HG02642 (cell line): ENCODE results near the gene PPP1R14B.

Experiments
- ATAC-seq: cut with Tn5 transposase; IDR thresholded peaks from one replicate; pipeline ENCODE4 v1.9.1; 2021; ENCODE audit warnings: mild to moderate bottlenecking; ENCODE audit not compliant: unreplicated experiment, poor library complexity

The PPP1R14B gene

GRCh38 chr11:64219755-64220154, 27.0 kb downstream of the PPP1R14B start:
- no peak for ATAC-seq

DNA sequence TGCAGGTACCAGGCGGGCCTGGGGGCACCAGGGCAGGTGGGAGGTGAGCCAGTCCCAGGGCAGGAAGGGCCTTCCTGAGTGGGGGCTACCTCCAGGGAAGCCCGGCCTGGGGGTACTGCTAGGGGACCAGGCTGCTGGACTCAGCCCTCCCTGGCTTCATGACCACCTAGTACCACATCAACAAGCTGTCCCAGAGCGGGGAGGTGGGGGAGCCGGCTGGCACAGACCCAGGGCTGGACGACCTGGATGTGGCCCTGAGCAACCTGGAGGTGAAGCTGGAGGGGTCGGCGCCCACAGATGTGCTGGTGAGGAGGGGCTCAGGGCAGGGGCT, 27.4 kb downstream of the PPP1R14B start:
- no peak for ATAC-seq

DNA sequence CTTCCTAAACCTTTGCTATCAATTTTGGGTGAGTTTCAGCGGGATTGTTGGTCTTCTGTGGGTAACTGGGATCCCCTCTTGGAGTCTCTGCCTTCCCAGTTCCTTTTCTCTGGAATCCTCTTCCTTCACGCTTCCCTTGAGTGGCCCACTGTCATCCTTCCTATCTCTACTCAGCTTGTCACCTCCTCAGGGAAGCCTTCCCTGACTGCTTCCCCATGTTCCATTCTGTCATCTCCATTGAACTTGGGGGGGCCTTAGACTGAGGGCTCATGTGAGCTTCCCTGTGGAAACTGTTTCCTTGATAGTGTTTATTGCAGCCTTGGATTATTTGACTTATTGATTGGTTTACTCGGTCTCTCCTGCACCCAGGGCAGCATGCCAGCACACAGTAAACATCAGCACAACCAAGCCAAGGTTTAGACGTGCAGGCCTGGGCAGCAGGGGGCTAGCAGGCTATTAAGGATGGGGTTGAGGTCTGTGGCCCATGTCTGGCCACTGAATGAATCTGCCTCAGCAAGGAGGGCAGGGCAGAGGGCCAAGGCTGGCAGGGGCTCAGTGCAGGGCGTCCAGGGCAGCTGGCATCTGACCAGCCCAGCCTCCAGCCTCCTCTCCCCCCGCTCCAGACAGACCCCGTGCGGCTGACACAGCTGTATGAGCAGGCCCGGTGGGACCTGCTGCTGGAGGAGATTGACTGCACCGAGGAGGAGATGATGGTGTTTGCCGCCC, 28.0 kb downstream of the PPP1R14B start:
- ATAC-seq, result no peak

GRCh38 chr11:64216879-64217278, 29.9 kb downstream of the PPP1R14B start:
- ATAC-seq, result no peak

- ATAC-seq, result no peak
These were observed 35.4 kb downstream of the PPP1R14B start for GRCh38 chr11:64211181-64211872.

- ATAC-seq, result no peak
These were observed 36.3 kb downstream of the PPP1R14B start for GRCh38 chr11:64210301-64211020.

DNA sequence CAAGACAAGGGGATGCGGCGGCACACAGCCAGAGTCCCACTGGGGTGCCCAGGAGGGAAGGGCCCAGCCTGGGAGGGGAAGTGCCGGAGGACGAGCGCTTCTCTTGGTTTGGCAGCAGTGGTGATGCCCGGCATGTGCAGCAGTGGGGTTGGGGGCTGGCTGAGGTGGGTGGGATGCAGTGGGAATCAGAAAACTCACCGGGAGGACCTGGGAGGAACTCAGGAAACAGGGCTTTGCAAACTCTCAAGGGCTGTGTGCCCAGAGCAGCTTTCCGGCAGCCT, 37.2 kb downstream of the PPP1R14B start:
- no peak for ATAC-seq

GRCh38 chr11:64208796-64209562, 37.8 kb downstream of the PPP1R14B start:
- no peak for ATAC-seq

- ATAC-seq, result no peak
These were observed 38.5 kb downstream of the PPP1R14B start for GRCh38 chr11:64208086-64208795.

- peak; percentile 52 for ATAC-seq
These were observed 39.3 kb downstream of the PPP1R14B start for GRCh38 chr11:64207256-64208085.

GRCh38 chr11:64206457-64207255, 40.1 kb downstream of the PPP1R14B start, which contains the start of gene FERMT3:
Gene FERMT3 (plus strand): TSS chr11:64206721. CDS start chr11:64207365, 644 bp downstream.
- ATAC-seq, result peak; percentile 44

GRCh38 chr11:64204464-64204989, 42.2 kb downstream of the PPP1R14B start:
- ATAC-seq, result no peak

GRCh38 chr11:64204080-64204440, 42.7 kb downstream of the PPP1R14B start:
- ATAC-seq, result no peak

DNA sequence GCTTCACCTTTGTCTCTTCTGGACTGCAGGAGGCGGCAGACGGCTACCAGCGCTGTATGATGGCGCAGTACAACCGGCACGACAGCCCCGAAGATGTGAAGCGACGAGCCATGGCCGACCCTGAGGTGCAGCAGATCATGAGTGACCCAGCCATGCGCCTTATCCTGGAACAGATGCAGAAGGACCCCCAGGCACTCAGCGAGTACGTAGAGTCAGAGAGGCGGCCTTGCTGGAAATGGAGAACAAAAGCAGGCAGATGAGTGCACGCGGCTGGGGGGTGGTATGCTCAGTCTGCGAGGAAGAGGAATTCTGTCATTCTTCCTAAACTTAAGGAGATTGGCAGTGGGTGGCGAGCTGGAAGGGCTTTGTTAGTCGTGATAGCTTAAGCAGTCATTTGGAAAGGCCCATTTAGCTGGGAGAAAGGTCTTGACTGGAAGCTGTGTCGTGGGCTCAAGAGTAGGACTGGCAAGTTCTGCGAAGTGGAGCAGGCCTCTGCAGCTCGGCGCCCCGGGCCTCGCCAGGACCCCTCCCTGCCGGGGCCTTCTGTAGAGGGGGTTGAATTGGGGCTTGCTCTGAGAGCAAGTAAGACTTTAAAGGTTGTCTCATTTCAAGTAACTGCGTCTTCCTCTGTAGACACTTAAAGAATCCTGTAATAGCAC, 43.2 kb downstream of the PPP1R14B start:
- ATAC-seq, result no peak

- no peak for ATAC-seq
These were observed 43.8 kb downstream of the PPP1R14B start for GRCh38 chr11:64202992-64203391.

DNA sequence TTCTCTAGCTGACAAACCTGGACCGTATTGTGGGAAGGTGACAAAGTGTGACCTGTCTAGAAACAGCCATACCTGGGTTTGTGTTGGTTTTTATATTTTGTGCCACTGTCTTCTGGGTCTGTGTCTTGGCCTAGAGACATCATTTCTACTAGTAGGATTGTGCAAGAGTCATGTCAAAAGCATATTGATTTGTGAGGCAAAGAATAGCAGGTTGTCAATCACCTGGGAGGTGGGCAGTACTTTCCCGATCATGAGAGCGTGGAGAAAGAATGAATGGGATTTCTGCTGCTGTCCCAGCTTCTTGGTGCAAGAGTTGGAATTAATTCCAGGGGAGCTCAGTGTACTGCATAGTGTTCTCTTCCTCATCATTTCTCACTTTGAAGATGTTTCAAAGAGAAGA, 45.2 kb downstream of the PPP1R14B start:
- ATAC-seq, result no peak

DNA sequence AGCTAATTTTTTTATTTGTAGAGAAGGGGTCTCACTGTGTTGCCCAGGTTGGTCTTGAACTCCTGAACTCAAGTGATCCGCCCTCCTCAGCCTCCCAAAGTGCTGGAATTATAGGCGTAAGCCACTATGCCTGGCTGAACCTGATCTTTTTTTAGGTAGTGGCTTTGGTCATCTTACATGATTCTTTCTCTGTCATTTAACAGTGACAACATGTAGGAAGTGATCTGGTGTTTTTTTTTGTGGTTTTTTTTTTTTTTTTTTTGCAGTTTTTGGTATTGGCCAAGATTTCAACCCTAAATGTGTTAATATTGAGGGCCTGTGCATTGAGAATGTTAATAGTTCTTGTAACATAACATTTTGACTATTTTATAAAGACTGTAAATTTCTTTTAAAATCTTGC, 48.2 kb downstream of the PPP1R14B start:
- ATAC-seq, result no peak

GRCh38 chr11:64196626-64197025, 50.1 kb downstream of the PPP1R14B start:
- no peak for ATAC-seq
